GM19395 (cell line): Measurements from ENCODE around the gene LRP2.
"Not testable (repeated sequence)": the region's sequence is repeated elsewhere in the genome, so short reads cannot be mapped to it uniquely, and the experiment has no call there.

Experiments used
- ATAC-seq: cut with Tn5 transposase; IDR thresholded peaks from one replicate; pipeline ENCODE4 v1.9.1; 2021; ENCODE audit warnings: mild to moderate bottlenecking, moderate library complexity; ENCODE audit not compliant: unreplicated experiment

LRP2 gene

DNA sequence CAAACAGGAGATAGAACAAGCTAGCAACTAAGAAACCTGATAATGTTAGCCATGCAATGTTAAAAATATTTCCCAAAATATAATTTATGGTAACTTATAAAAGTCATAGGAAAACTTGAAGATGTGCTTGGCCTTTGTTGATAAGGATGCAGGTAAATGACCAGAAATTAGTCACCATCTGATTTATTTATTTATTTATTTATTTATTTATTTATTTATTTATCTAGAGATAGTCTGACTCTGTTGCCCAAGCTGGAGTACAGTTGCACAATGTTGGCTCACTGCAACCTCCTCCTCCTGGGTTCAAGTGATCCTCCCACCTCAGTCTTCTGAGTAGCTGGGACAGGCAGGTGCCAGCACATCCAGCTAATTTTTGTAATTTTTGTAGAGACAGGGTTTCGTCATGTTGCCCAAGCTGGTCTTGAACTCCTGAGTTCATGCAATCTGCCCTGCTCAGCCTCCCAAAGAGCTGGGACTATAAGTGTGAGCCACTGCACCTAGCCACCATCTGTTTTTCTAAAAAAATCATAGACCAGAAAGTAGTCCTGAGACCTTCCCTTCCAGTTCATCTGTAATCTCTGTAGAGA lies 183.4 kb downstream of the LRP2 start:
- no peak for ATAC-seq

DNA sequence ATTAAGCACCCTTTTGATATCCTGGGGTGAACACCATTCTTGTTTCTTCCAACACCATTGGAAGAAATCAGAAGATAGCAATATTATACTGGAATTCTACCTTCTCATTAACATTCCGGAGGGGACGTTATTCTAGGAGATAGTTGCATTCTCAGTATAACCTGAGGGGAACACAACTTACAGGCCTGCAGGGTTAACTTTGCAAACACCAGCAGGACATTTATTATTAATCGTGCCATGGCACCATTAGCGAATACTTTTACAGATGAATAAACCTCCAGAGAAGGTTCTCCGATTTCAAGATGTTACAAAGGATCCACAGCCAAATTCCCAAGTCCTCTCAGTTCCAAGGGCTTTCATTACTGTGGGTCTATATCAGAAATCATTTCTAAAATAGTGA lies 184.0 kb downstream of the LRP2 start:
- ATAC-seq = no peak

DNA sequence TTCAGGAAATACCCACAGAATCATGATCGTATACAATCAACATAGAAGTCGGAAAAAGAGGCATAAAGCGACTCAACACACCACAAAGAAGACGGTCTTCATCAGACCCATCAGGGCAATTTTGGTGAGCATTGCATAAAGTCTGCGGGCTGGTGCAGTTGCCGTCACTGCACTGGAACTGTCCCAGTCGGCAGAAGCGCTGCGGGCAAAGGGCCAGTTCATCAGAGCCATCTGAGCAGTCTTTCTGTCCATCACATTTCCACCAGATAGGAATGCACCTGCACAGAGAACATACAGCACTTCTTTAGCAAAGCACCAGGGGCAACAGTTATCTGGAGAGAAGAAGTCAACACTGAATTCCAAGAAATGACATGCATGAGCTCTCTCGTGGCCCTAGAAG lies 187.2 kb downstream of the LRP2 start:
- ATAC-seq = no peak

DNA sequence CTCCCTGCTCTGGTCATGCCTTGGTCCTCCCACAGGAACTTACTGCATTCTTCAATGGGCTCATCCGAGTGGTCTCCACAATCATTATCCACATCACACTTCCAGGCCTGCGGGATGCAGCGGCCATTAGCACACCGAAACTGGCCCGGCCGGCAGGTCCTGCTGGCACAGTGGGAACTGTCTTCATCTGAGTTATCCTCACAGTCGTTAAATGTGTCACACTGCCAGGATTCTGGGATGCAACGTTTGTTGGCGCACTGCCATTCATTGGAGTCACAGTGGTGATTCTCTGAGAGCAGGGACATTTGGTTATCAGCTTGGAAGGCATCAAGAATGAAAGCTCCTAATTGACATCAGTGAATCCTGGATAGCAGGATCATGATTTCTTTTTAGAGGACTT lies 188.5 kb downstream of the LRP2 start:
- no peak for ATAC-seq

GRCh38 chr2:169172914-169173313 lies 189.4 kb downstream of the LRP2 start:
- no peak for ATAC-seq

DNA sequence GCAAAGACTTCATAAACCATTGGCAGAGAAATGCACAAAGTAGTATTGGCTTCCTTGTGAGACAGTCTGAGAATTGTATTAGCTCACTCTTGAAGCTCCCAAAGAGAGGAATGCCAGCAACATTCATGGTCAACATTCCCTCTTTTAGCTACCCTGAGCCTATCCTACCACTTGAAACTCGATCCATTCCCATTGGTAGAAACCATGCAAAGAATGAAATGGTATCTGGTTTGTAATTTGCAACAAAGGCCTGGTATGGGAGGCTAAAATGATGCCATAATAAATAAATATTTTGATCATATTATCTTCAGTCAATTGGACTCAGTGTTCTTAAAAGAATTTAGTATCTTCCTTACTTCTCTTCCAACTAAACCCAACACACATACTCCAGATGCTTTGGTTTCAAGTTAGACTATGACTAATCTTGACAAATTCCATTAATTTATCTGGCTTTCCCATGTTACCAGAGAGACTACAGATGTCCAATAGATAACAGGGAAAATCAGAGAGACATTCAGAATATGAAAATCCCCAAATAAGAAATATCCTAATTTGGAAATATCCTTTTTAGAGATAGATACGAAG lies 190.1 kb downstream of the LRP2 start:
- ATAC-seq = no peak

GRCh38 chr2:169165791-169166190 lies 196.5 kb downstream of the LRP2 start:
- ATAC-seq = no peak

DNA sequence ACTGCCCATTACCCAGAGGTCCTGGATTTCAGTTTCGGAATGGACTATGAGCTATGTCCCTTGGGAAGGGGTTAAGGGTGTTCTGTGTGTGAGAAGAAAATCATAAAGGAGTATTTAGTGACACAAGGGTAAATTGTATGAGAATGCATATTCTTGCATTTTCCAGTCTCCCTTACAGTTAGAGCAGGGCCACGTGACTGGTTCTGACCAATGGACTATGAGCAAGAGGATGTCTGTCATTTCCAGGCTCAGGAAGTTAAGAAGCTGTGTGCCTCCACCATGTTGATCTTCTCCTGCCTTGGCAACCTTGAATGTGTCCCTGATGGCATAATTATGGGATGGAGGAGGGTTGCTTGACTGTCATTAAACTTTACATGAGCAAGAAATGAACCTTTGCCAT lies 198.0 kb downstream of the LRP2 start:
- ATAC-seq = no peak

GRCh38 chr2:169162613-169163012 lies 199.7 kb downstream of the LRP2 start:
- no peak for ATAC-seq

DNA sequence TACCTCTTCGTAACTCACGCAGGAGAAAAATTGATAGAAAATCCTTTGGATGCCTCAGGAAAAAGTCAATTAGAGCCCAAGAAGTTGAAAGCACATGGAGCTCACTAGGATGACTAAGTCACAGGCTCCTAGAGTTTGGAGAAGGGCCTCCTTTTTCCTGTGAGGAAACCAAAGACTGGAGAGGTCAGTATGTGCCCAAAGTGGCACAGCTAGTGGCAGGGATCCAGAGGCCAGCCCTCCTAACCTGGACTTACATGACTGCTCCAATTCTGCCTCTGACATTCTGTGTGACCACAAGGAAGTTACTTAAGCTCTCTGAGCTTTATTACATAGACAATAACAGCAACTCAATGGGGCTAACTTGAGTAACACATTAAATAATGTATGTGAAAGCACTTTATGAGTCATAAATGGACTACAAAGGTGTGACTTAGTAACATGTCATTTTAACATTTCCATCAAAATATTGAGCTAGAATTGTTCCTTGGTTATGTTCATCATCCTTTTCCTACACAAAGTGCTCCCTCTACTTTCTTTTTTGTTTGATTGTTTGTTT lies 201.3 kb downstream of the LRP2 start:
- no peak for ATAC-seq

- ATAC-seq = no peak
These were observed 202.6 kb downstream of the LRP2 start for GRCh38 chr2:169159686-169160085.

DNA sequence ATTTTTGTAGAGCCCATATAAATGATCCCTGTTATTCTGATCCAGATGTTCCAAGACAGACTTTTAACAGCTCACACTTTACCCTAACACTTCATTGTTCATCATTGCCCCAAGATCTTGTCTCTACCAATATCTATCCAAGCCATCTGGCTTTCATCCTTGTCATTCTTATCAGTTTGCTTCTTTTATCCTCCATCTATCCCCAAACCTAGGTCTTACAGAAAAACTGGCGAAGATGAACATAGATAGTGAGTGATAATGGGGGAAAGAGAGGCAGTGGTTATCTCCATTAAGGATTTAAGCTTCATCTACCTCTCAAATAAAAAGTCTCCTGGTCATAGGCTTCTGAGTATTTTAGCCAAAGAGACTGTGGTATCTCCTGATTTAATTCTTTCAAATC lies 203.5 kb downstream of the LRP2 start:
- no peak for ATAC-seq

- no peak for ATAC-seq
These were observed 216.1 kb downstream of the LRP2 start for GRCh38 chr2:169146220-169146619.

DNA sequence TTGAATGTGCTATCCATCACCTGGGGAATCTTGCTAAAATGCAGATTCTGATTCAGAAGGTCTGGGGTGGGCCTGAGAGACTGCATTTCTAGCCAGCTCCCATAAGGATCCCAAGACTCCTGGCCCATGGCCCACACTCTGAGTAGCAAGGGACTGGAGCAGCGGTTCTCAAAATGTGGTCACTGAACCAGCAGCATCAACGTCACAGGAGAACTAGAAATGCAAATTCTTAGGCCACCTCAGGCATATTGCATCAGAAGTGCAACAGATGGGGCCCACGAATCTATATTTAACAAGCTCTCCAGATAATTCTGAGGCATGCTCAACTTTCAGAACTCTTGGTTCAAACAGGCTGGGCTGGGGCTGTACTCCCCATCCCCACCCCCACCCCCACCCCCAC lies 218.3 kb downstream of the LRP2 start:
- no peak for ATAC-seq

- ATAC-seq = peak; percentile 73
These were observed 220.5 kb downstream of the LRP2 start for GRCh38 chr2:169141713-169142352.

DNA sequence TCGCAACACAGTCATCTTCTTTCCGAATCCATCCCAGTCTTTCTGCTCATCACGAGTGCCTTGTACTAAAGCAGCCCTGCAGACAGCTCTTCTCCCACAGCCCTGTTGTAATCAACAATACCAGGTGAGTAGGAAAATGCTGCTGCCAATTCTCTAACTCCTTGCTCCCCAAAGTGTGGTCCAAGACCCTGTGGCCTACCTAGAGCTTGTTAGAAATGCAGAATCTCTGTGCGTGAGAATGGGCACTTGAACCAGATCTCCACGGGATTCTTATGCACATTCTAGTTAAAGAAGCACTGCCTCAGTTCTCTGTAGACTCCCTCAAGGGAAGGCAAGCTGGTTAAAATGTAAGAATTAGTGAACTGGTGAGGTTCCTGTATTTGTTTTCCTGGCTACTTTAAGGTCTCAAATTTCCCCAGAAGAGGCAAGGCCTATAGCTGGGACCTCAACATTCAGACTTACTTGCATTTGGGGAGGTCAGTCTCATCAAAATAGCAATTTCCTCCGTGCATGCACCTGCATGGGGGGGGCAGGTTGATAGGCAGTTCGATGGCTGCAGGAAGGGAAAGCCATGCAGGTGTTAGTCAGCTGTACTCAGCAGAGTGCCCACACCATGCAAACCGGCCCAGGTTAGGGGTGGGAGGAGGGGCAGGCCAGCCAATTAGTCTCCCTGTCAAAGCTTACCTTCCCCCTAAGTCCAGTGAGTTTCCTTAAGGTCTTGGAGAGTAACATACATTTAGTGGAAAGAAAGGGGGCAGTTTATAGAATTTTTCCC lies 222.2 kb downstream of the LRP2 start:
- ATAC-seq = no peak

DNA sequence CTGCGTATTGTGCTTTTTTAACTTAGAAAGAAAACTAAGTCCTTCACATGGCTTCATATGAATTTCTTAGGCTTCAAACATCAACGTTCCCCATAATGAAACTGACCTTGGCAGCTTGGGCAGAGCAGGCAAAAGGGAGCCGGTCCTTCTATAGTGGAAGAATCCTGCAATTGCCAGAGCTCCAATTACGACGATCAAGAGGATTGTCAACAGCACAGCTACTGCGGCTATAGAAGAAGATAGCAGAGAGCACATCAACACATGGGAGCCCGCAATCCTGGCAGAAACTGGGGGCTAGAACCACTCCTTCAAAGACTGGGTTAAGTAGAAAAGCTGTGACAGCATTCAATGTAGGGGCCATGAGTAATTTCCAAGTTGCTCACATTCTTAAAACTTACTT lies 223.2 kb downstream of the LRP2 start:
- no peak for ATAC-seq

DNA sequence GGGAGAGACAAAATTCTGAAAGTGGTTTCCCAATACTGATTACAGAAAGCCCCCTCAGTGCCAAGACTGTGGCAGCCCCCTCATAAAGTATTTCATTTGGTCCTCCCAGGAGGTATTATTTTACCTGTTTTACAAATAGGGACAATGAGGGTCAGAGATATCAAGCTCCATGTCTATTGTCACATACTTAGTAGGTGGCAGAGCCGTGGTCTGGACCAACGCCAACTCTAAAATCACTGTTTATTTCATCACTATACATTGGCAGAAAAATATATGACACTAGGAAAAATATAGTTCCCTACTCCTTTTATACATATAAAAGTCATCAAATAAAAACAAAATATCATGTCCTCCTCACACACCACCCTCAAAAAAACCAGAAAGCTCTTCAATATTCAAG lies 224.4 kb downstream of the LRP2 start:
- ATAC-seq = no peak

DNA sequence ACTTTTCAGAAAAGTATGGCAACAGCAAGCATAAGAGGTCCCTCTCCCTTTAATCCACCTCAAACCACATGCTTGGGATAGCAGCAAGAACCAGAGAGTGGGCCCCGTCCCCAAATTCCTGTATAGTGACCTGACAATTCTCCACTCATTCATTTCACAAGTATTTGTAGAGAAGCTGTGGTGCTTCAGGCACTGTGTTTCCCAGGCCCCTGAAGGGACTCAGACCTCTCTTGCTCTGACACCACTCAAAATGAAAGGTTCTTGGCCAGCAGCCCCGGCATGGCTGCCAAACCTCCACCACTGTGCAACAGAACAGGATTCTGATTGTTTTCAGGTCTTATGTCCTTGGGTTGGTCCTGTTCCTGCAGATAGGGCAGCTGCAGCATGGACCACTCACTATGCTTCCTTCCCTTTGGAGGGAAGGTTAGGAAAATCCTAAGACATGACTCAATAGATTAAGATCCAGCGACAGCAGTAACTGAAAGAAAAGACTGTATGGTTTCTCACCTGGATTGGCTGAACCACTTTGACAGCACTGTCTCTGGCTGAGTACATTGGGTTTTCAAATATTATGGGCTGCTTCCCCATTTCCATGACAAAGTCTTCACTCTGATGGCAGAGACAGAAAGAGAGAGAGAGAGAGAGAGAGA lies 225.3 kb downstream of the LRP2 start:
- no peak for ATAC-seq

- not testable (repeated sequence) for ATAC-seq
These were observed 225.9 kb downstream of the LRP2 start for GRCh38 chr2:169136428-169136827.

DNA sequence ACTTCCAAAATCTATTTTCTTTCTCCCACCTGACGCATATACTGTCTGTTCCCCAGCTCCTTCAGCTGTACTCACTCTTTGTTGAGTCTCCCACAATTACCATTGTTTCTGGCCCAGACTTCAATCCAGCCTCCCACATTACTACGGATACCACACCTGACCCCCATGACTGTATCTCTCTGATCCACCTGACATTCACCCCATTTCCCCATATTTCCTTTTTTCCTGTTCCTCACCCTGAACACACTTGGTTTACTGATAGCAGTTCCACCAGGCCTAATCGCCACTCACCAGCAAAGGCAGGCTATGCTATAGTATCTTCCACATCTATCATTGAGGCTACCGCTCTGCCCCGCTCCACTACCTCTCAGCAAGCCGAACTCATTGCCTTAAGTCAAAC lies 228.1 kb downstream of the LRP2 start:
- not testable (repeated sequence) for ATAC-seq
